GM21390 (cell line): ENCODE measurements around the gene PRR20G.
"Not testable (repeated sequence)": the region's sequence is repeated elsewhere in the genome, so short reads cannot be mapped to it uniquely, and the experiment has no call there.

Experiments
- ATAC-seq: cut with Tn5 transposase; IDR thresholded peaks from one replicate; pipeline ENCODE4 v1.9.1; 2021; ENCODE audit not compliant: unreplicated experiment

Gene PRR20G

DNA sequence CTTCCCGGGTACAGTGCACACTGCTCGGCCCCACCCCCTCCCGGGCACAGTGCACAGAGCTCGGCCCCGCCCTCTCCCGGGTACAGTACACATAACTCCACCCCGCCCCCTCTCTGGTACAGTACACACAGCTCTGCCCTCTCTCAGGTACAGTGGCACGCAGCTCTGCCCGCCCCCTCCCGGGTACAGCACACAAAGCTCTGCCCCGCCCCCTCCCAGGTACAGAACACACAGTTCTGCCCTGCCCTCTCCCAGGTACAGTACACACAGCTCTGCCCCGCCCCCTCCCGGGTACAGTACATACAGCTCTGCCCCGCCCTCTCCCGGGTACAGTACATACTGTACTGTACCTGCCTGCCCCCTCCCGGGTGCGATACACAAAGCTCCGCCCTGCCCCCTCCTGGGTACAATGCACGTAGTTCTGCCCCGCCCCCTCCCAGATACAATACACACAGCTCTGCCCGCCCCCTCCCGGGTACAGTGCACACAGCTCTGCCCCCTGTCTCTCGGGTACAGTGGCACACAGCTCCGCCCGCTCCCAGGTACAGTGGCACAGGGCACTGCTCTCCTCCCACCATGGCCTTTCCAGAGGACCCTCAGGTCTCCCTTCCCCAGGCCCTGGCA is 16.4 kb upstream of the PRR20G start:
- ATAC-seq: no peak

DNA sequence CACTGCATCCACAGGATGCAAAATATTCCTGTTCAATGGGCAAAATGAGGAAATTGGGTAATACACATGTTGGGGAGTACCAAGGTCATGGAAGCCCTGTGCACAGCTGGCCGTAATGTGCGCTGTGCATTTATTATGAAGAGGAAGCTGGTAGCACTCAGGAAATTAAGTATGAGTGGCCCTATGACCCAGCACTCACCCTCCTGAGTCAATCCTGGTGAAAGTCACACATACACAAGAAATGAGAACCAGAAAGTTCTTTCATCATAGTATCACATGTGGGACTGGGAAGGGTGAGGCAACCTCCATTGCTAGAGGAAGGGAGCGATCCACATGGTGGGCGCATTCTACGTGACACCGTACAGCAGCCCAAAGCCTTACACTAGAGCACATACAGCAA is 11.4 kb upstream of the PRR20G start:
- ATAC-seq: no peak

DNA sequence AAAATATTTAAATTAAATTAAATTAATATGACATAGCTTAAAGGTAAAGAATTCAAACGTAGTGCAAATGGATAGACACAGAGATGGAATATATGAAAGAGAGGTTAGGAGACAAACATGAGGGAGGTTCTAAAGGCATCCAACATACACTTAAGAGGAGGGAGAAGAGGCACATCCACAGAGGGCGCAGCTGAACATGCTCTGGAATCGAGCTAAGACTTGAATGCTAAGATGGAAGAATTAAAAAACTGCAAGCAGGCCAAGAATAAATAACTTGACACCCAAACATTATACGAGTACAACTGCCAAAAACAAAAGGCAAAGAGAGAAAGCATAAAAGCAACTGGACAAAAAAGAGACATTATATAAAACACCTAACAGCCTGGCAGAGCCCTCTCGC is 9.1 kb upstream of the PRR20G start:
- no peak for ATAC-seq

DNA sequence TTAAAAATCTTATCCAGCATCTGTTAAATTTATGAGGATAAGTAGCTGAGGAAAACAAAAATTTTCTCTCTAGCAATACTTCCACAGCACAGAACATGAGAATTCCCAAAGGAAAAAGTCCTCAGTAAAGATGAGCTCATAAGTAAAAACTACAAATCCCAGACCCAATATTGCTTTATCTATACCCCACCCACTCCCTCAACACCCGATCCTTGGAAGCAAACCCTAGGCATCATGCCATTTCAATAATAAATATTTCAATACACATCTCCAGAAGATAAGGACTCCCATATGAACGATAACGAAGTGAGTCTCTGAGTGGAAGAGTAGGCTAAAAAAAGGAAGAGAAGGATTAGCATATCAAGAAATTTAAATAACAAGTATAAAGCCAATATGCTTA is 8.3 kb upstream of the PRR20G start:
- ATAC-seq: no peak

DNA sequence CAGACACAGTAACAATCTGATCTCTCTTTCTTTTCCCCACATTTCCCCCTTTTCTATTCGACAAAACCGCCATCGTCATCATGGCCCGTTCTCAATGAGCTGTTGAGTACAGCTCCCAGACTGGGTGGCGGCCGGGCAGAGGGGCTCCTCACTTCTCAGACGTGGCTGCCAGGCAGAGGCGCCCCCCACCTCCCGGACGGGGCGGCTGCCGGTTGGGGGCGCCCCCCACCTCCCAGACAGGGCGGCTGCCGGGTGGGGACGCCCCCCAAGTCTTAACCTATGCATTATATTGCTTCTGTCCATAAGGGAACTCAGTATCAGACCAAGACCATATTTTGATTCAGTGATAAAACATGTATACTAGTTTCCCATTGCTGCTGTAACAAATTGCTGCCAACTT is 5.8 kb upstream of the PRR20G start:
- not testable (repeated sequence) for ATAC-seq

DNA sequence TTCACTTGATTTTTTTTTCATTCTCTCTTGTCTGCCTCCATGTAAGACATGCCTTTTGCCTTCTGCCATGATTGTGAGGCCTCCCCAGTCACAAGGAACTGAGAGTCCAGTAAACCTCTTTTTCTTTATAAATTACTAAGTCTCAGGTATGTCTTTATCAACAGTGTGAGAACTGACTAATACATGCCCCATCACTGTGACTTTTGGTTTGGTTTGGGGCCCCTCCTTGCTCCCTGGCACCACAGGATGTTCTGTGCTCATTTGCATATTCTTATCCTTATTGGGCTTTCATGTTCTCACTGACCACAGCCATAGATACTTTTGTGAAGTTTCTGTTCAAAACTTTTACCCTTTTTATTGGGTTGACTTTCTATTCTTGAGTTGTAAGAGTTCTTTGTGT is 3.8 kb upstream of the PRR20G start:
- no peak for ATAC-seq

DNA sequence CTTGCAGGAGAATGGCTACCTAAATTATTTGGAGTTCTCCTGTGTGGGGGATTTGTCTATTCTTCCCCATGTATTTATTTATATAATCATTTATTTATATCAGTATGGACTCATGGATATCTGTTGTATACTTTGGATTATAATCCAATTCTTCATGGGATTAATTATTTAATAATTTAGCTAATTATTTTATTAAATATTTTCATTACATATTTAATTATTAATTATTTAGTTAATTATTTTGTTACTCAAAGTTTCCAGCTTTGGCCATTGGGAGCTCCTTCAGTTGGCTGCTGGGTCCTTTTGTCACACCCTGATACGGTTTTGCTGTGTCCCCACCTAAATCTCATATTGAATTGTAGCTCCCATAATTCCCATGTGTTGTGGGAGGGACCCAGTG is 3.3 kb upstream of the PRR20G start:
- ATAC-seq: no peak

DNA sequence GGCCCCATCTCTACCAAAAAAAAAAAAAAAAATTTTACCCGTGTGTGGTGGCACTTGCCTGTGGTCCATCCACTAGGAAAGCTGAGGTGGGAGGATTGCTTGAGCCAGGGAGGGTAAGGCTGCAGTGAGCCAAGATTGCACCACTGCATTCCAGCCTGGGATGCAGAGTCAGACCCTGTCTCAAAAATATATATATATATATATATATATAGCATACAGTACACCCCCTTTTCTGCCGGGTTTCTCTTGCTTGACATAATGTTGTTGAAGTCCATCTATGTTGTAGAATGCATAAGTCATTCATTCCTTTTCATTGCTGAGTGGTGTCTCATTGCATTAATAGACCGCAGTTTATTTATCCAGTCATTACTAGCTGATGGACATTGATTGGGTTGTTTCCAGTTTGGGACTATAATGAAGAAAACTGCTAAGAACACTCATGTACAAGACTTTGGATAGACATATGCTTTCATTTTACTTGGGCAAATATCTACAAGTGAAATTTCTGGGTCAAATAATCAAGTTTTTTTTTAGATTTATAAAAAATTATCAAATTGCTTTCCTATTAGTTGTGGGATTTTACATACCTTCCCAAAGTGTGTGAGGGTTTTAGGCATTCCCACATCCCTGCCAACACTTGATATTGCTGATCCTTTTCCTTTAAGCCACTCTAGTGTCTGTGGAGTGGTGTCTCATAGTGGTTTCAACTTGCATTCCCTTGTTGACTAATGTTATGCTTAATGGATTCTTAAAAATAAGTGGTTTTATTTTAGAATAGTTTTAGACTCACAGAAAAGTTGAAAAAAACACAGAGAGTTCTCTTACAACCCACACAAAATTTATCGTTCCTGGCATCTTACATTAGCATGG is 2.1 kb upstream of the PRR20G start:
- ATAC-seq: no peak

DNA sequence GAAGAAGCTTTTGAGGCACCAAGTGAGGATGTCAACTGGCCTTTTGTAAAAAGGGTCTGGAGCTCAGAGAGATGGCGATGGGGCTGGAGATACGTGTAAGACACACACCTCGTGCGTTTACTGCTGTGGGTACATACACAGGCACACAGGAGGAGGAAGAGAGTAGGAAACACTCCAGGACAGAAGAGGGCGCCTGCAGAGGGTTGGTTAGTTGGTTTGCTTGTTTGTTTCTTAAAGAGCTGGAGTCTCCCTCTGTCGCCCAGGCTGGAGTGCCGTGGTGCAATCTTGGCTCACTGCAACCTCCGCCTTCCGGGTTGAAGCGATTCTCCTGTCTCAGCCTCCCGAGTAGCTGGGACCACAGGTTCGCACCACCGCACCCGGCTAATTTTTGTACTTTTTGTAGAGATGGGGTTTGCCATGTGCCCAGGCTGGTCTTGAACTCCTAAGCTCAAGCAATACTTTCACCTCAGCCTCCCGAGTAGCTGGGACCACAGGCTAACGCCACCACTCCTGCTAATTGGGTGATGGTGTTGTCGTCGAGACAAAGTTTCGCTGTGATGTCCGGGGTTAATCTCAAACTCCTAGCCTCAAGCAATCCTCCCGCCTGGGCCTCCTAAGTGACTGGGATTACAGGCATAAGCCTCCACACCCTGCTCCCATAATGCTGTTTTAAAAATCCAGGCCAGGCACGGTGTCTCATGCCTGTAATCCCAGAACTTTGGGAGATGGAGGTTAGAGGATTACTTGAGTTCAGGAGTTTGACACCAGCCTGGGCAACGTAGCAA is 1.3 kb upstream of the PRR20G start:
- ATAC-seq: no peak

DNA sequence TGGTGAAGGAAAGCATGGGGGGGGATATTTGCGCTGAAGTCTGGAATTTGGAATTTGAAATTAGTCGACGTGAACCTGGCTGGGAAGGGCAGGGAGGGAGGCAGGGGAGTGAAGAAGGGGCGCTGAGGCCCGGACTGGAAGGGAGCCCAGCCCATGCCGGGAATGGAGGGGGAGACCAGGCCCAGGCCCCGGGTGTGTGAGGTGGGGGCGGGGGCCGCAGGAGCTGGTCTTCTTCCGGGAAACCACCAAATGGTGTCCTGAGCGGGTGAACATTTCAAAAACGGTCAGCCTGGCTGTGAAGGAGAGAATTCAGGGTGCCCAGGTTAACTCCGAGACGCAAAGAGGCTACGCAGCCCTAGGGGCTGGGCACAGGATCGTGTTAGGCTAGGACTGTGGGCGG is 497 bp upstream of the PRR20G start:
- no peak for ATAC-seq

DNA sequence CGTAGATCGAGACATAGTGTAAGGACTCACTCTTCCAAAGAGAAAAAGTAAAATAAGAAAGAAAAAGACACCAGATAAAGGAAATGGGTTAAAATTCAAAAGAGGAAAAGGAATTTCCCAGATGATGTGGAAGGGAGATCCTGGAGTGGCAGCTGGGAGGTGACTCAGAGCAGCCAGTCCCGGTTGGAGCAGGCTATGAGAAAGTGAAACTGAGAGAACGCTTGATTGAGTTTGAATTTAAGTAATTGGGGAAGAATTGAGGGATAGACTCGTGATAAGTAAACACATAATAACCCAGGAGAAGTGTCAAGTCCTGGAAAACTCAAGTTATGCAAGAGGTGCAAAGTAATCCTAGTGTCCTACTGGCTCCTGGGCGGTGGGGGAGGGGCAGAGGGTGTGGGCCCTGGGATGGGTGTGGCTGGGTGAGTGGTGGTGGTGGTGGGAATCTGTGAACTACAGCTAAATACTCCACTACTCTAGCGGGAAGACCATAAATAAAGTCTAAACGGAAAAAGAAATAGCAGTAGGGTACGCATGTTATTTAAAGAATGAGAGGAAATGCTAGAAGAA is 1.2 kb downstream of the PRR20G start:
- no peak for ATAC-seq

DNA sequence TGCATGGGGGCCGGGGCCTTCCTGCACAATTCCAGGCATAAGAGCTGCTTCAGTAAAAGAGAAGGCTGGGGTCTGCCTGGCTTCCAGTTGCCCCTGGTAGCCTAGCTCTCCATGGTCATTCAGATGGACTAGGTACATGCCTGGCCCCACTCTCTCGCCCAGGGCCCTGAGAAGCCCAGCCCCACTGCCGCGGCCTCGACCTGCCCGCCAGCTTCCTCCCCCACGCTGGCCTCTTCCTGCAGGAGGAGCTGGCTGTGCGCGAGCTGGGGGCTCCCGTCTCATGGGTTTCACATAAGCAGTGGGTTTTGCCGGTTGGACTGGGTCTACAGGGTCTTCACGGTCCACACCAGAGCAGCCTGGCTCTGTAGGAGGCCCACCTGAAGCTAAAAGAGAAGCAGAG is 3.6 kb downstream of the PRR20G start:
- no peak for ATAC-seq

DNA sequence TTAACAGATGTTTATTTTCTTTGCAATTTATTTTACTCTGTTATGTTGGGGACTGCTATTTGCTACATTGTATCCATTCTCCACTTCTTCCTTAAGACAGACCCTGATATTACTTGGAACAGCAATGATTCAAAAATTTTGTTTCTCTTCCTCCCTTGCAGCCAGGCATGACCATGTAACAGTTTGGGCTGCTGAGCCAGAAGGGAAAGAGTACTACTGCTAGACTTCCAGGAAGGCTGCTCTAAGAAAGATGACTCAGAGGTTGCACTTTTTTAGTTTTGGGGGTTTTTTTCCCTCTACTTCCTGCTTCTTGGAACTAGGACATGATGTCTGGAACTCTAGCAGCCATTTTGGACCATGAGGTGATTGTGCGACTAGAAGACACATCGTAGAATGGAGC is 10.3 kb downstream of the PRR20G start:
- no peak for ATAC-seq

DNA sequence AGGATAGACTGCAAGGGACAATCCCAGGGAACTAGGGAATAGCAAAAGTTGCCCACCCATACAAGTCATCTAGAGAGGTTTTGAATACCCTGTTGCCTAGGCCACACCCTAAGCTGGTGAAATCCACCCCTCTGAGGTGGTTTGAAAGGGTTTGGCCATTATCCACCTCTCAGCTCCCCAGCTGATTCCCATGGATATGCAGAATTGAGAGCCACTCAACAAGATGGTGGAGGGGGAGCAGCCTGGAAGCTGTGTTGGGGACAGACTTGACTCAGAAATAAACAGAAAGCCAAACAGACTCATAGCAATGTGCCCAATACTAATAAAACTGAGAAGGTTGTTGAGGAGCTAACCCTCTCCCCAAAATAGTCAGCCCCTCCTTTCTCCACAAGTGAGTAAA is 10.9 kb downstream of the PRR20G start:
- no peak for ATAC-seq

DNA sequence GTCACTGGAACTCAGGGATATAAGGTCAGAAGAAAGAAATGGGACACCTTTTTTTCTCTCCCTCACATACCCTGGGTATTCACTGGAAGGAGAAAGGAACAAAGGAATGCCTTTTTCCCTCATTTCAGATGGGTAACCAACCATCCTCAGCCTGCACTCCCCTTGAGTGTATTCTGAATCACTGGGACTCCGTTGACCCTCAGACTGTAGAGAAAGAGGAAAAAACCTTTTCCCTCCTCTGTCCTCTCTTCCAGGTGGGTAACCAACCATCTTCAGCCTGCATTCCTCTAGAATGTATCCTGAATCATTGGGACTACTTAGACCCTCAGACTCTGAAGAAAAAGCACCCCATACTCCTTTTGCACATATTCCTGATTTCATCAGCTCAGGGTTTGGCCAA is 11.4 kb downstream of the PRR20G start:
- ATAC-seq: no peak

DNA sequence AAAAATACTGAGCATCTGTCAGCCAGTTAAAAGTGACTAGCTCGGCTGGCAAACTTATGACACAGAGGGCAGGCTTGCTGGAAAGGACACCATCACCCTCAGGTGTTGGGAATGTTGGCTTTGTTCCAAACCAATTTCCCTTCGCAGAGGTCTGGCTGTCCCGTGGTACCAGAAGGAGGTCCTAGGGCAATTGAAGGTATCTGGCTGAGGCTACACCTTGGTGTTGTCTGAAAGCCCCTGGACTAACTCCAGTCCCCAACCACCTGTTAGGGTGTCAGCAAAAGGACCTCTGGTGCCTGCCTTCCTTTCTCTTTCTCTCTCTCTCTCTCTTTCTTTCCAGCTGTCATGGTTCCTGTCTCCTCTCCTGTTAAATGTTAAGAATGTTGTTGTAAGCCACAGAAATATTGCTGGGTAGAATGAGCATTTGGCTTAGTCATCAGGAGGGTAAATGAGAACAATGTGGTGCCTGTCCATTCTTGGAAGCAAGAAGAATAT is 12.5 kb downstream of the PRR20G start:
- ATAC-seq: no peak

DNA sequence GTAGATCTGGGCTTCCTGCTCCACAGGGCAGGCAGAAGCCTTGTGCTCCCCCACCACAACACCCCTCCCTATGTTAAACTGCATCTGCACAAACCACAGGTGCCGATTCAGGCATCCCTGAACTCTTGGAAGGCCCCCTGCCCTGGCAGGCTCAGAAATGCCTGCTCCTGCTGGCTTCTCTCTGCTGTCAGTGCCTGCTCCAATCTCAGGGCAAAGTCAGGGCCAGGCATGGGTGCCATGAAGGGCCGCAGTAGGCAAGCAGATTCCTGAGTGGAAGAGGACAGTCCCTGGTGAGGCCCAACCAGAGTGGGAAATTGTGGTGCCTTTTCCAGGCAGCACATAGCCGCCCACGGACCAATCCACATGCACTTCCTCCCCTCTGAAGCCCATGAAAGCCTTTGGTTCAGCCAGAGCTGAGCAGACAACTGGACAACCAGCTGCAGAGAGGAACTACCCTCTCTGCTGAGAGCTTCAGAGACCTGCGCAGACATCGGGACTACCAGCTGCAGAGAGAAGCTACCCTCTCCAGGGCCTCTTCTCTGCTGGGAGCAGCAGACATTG is 13.6 kb downstream of the PRR20G start:
- no peak for ATAC-seq

DNA sequence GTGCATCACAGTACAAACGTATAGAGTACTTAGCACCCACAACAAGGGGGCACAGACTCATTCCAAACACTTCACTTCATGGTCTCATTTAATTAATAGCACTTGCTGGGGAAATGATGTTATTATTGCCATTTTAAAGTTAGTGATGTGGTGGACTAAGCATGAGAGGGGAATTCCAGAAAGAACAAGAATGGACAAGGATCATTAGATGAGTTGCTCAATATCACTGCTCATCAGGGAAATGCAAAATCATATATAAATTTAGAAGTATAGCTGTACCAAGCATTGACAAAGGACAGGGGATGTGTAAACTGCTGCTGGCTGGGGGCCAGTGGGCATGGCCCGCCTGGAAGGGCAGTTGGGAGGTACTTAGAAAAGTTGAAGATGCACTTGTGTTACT is 14.6 kb downstream of the PRR20G start:
- ATAC-seq: no peak

DNA sequence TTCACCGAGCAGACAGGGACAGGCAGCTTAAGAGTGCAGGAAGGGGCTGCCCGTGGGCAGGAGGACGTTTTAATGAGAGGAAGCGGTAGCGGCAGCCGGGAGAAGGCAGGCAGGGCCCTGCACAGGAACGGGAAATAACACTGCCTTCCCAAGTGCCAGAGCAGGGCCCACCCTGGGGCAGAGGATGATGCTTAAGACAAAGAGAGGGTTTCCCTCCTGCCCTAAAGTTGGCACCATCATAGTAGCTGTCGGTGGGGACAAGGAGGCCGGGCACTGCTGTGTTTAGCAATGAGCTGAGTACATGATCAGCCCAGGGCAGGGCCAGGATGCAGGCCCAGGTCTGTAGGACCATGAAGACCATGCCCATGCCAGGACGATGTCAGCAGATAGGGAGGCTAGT is 21.7 kb downstream of the PRR20G start:
- ATAC-seq: no peak

DNA sequence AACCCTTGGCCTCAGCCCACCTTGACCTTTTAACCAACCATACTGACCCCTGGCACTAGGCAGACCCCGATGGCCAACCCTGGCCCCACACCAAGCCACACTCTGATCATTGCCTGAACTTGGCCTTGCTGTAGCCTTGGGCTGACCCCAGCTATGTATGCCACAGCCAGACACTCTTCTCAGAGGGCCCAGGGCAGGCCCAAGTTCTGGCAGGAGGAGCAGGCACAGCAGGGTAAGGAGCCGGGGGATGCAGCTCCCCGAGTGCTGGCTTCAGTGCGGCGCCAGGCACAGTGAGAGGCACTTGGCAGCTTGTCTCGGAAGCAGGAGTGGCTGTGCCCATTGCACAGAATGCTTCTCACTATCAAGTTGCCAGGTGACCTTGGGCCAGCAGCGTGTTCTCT is 22.3 kb downstream of the PRR20G start:
- ATAC-seq: no peak
